ENCODE data around the gene CCDC188.
A peak's percentile ranks its signal among the peaks of the same experiment; 100 is the strongest.

The CCDC188 gene

DNA sequence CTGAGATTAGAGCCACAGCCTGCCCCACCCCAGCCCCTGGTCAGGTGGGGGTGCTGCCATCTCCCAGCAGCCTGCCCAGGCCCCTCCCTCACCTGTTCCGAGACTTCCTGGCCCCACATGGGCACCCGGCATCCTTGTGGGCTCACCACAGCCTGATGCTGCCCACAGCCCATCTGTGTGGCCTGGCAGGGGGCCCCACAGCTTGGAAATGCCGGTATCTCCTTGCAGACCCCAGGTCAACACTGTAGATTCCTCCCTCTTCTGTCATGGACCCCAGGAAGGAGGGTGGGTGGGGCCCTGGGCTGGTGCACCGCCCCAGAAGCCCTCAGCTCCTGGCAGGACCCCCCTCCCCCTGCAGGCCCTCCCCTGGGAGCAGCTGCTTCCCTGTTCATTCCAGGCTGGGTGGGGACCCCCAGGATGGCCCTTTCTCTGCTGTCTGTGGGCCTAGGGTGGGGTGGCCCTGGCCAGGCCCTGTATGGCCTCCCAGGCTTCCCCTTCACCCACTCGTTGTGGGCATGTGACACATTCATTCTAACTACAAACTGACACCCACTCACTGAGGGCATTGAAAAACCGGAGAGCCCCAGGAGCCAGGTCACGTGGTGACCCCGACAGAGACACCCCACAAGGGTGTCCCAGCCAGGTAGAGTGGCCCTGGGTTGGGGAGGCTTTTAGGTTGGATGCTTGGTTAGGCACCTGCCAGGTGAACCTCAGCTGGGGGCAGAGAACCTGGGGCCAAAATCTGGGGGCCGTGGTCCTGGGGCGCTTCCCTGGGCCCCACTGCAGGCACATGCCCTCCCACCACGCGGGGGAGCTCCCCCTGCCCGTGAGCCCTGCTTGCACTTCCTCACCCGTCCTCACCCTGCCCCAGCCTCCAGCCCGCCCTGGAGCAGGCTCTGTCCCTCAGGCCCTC is 44.1 kb upstream of the CCDC188 start:
- Histone ChIP-seq H3K27ac (ENCODE audit: extremely low read depth, low read depth, low read length) (no peak overlapping the region), H3K36me3 (ENCODE audit: control insufficient read depth in 2 of 2, insufficient read depth in 1 of 2, low read length in 2 of 2) (no peaks in the 10 kb centered on the region), H3K9me3 (ENCODE audit: control insufficient read depth, insufficient read depth, low read depth, low read length) (no peaks in the 10 kb centered on the region), H3K4me1 (ENCODE audit: control insufficient read depth, insufficient read depth, low read length) (peaks cover 10% of the 10 kb centered on the region), H3K4me3 (ENCODE audit: low read depth, low read length) (no peak overlapping the region)
- no peak for TF ChIP-seq OSR2 (tag by site-specific recombination; IDR thresholded peaks at IDR 0.05)
- peak; percentile 75 for TF ChIP-seq EGR2 (tag by site-specific recombination; IDR thresholded peaks at IDR 0.05; ENCODE audit: low read depth)
- TF ChIP-seq ZNF549 (tag by site-specific recombination; IDR thresholded peaks at IDR 0.05), result no peak
- TF ChIP-seq GLIS2 (tag by site-specific recombination; IDR thresholded peaks at IDR 0.05), result peak; percentile 24
- TF ChIP-seq GLIS1 (tag by site-specific recombination; IDR thresholded peaks at IDR 0.05), result peak; percentile 91
- no peak for TF ChIP-seq ZNF776 (tag by site-specific recombination; IDR thresholded peaks at IDR 0.05; ENCODE audit: borderline replicate concordance)
- peak; percentile 78 for TF ChIP-seq ZFHX2 (tag by site-specific recombination; conservative IDR thresholded peaks at IDR 0.05)
- TF ChIP-seq ZNF76 (tag by site-specific recombination; IDR thresholded peaks at IDR 0.05; ENCODE audit: borderline replicate concordance, low read depth), result no peak
- POLR2A ChIA-PET, result no interaction called here
- CTCF ChIA-PET, result interaction anchor here (0.7 kb wide), 3 partner anchors 9 to 717 kb away, joined by 3 read pairs; no protein-coding TSS in a partner anchor

DNA sequence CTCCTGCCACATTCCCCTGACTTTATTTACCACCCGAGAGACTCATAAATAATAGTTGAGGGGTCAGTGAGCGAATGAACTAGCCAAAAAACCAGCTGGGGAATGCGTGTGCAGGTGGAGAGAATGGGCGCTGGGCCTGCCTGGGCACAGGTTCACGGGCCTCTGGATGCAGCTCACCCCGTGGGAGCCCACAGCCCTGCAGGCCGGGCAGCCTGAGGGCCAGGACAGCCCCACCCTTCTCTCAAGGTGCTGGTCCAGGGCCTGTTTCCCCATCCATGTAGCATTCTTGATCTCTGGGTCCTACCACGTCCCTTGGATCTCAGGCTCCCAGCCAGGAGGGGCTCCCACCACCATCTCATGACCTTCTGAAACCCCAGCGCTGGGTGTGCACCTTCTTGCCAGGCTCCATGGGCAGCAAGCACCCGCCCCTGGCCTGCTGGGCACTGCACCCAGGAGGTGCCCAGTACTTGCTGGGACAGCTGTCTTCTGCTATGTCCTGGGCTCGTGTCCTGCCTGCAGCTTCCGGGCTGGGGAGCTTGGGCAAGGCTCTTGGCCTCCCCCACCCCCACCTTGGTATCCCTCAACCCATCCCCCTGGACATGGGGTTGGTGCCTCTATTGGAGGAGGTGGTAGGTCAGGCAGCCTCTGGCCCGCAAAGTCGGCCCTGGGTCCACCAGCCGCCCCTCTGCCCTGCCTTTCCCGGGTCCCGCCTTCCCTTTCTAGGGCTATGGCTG is 43.1 kb upstream of the CCDC188 start:
- peaks cover 8% of the 10 kb centered on the region for H3K4me1 ChIP-seq (ENCODE audit: control insufficient read depth, insufficient read depth, low read length)
- ChIA-PET CTCF (interaction anchor here (0.7 to 1.9 kb wide), 2 partner anchors 37 to 716 kb away, joined by 3 to 7 read pairs; no protein-coding TSS in a partner anchor), POLR2A (no interaction called here)
- H3K9me3 ChIP-seq (ENCODE audit: control insufficient read depth, insufficient read depth, low read depth, low read length), result no peaks in the 10 kb centered on the region
- H3K27ac ChIP-seq (ENCODE audit: extremely low read depth, low read depth, low read length), result no peak overlapping the region
- no peaks in the 10 kb centered on the region for H3K36me3 ChIP-seq (ENCODE audit: control insufficient read depth in 2 of 2, insufficient read depth in 1 of 2, low read length in 2 of 2)
- no peak overlapping the region for H3K4me3 ChIP-seq (ENCODE audit: low read depth, low read length)
- TF ChIP-seq ZNF184 (tag by site-specific recombination; IDR thresholded peaks at IDR 0.05), result no peak
- TF ChIP-seq MZF1 (tag by site-specific recombination; IDR thresholded peaks at IDR 0.05; ENCODE audit: borderline replicate concordance), result no peak
- no peak for TF ChIP-seq ZNF302 (tag by site-specific recombination; IDR thresholded peaks at IDR 0.05; ENCODE audit: low read depth)
- no peak for TF ChIP-seq ZBTB8A (tag by site-specific recombination; IDR thresholded peaks at IDR 0.05)
- no peak for TF ChIP-seq REST (tag by site-specific recombination; IDR thresholded peaks at IDR 0.05)
- TF ChIP-seq ZNF132 (tag by site-specific recombination; IDR thresholded peaks at IDR 0.05; ENCODE audit: borderline replicate concordance), result no peak
- TF ChIP-seq, protein P1, sequence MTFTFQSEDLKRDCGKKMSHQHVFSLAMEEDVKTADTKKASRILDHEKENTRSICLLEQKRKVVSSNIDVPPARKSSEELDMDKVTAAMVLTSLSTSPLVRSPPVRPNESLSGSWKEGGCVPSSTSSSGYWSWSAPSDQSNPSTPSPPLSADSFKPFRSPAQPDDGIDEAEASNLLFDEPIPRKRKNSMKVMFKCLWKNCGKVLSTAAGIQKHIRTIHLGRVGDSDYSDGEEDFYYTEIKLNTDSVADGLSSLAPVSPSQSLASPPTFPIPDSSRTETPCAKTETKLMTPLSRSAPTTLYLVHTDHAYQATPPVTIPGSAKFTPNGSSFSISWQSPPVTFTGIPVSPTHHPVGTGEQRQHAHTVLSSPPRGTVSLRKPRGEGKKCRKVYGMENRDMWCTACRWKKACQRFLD (tag by site-specific recombination; IDR thresholded peaks at IDR 0.05), result no peak
- TF ChIP-seq ZNF555 (tag by site-specific recombination; conservative IDR thresholded peaks at IDR 0.05), result no peak
- TF ChIP-seq, protein P2, sequence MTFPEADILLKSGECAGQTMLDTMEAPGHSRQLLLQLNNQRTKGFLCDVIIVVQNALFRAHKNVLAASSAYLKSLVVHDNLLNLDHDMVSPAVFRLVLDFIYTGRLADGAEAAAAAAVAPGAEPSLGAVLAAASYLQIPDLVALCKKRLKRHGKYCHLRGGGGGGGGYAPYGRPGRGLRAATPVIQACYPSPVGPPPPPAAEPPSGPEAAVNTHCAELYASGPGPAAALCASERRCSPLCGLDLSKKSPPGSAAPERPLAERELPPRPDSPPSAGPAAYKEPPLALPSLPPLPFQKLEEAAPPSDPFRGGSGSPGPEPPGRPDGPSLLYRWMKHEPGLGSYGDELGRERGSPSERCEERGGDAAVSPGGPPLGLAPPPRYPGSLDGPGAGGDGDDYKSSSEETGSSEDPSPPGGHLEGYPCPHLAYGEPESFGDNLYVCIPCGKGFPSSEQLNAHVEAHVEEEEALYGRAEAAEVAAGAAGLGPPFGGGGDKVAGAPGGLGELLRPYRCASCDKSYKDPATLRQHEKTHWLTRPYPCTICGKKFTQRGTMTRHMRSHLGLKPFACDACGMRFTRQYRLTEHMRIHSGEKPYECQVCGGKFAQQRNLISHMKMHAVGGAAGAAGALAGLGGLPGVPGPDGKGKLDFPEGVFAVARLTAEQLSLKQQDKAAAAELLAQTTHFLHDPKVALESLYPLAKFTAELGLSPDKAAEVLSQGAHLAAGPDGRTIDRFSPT (tag by site-specific recombination; IDR thresholded peaks at IDR 0.05), result no peak
- no peak for TF ChIP-seq ZNF174 (tag by site-specific recombination; IDR thresholded peaks at IDR 0.05)
- TF ChIP-seq ZBTB7A (tag by site-specific recombination; IDR thresholded peaks at IDR 0.05; ENCODE audit: low read depth), result no peak
- no peak for TF ChIP-seq BCL11A (tag by site-specific recombination; IDR thresholded peaks at IDR 0.05; ENCODE audit: low read depth)
- TF ChIP-seq, protein P3, sequence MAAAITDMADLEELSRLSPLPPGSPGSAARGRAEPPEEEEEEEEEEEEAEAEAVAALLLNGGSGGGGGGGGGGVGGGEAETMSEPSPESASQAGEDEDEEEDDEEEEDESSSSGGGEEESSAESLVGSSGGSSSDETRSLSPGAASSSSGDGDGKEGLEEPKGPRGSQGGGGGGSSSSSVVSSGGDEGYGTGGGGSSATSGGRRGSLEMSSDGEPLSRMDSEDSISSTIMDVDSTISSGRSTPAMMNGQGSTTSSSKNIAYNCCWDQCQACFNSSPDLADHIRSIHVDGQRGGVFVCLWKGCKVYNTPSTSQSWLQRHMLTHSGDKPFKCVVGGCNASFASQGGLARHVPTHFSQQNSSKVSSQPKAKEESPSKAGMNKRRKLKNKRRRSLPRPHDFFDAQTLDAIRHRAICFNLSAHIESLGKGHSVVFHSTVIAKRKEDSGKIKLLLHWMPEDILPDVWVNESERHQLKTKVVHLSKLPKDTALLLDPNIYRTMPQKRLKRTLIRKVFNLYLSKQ (tag by site-specific recombination; IDR thresholded peaks at IDR 0.05; ENCODE audit: borderline replicate concordance), result no peak
- no peak for TF ChIP-seq TRIM28 (IDR thresholded peaks at IDR 0.05; ENCODE audit: borderline replicate concordance, low read length)
- TF ChIP-seq MYNN (tag by site-specific recombination; IDR thresholded peaks at IDR 0.05; ENCODE audit: borderline replicate concordance), result no peak
- TF ChIP-seq, protein P4, sequence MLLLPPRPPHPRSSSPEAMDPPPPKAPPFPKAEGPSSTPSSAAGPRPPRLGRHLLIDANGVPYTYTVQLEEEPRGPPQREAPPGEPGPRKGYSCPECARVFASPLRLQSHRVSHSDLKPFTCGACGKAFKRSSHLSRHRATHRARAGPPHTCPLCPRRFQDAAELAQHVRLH (tag by site-specific recombination; IDR thresholded peaks at IDR 0.05), result no peak
